ENCODE results near the gene BAHCC1.

Gene BAHCC1

GRCh38 chr17:81367171-81367570 lies 28.1 kb upstream of the BAHCC1 start:
- Histone ChIP-seq H3K9me3 (ENCODE audit: control insufficient read depth in 5 of 5, low read length in 5 of 5) (no peaks in the 10 kb centered on the region), H3K9ac (ENCODE audit: low read length in 5 of 5) (no peak overlapping the region), H3K27me3 (ENCODE audit: control insufficient read depth in 5 of 5, insufficient read depth in 4 of 5, low read length in 5 of 5) (peaks cover 4 to 23% (median 12%) of the 10 kb centered on the region in 5 donors), H3K4me1 (ENCODE audit: control insufficient read depth in 5 of 5, insufficient read depth in 5 of 5, low read length in 5 of 5) (peaks cover under 1 to 29% (median 19%) of the 10 kb centered on the region in 5 donors), H3K27ac (ENCODE audit: low read depth, low read length) (no peak overlapping the region), H3K36me3 (ENCODE audit: control insufficient read depth in 5 of 5, insufficient read depth in 5 of 5, low read length in 5 of 5) (no peaks in the 10 kb centered on the region), H3K4me3 (ENCODE audit: low read depth in 1 of 5, low read length in 5 of 5) (no peak overlapping the region)

GRCh38 chr17:81368161-81369022 lies 26.9 kb upstream of the BAHCC1 start:
- H3K27me3 ChIP-seq (ENCODE audit: control insufficient read depth in 5 of 5, insufficient read depth in 4 of 5, low read length in 5 of 5), result peaks cover 4 to 23% (median 12%) of the 10 kb centered on the region in 5 donors

GRCh38 chr17:81370294-81370693 lies 25.0 kb upstream of the BAHCC1 start:
- Histone ChIP-seq H3K9me3 (ENCODE audit: control insufficient read depth in 5 of 5, low read length in 5 of 5) (no peaks in the 10 kb centered on the region), H3K27me3 (ENCODE audit: control insufficient read depth in 5 of 5, insufficient read depth in 4 of 5, low read length in 5 of 5) (peaks cover 0 to 14% (median 7%) of the 10 kb centered on the region in 5 donors), H3K4me3 (ENCODE audit: low read depth in 1 of 5, low read length in 5 of 5) (no peak overlapping the region), H3K36me3 (ENCODE audit: control insufficient read depth in 5 of 5, insufficient read depth in 5 of 5, low read length in 5 of 5) (no peaks in the 10 kb centered on the region), H3K4me1 (ENCODE audit: control insufficient read depth in 5 of 5, insufficient read depth in 5 of 5, low read length in 5 of 5) (peaks cover 3 to 31% (median 22%) of the 10 kb centered on the region in 5 donors), H3K27ac (ENCODE audit: low read depth, low read length) (no peak overlapping the region), H3K9ac (ENCODE audit: low read length in 5 of 5) (no peak overlapping the region)

More at GRCh38 chr17:81368161-81369022, 26.9 kb upstream of the BAHCC1 start:
- Histone ChIP-seq H3K4me1 (ENCODE audit: control insufficient read depth in 5 of 5, insufficient read depth in 5 of 5, low read length in 5 of 5) (peaks cover 3 to 32% (median 28%) of the 10 kb centered on the region in 5 donors), H3K36me3 (ENCODE audit: control insufficient read depth in 5 of 5, insufficient read depth in 5 of 5, low read length in 5 of 5) (no peaks in the 10 kb centered on the region), H3K27ac (ENCODE audit: low read depth, low read length) (no peak overlapping the region), H3K4me3 (ENCODE audit: low read depth in 1 of 5, low read length in 5 of 5) (no peak overlapping the region), H3K9ac (ENCODE audit: low read length in 5 of 5) (no peak overlapping the region), H3K9me3 (ENCODE audit: control insufficient read depth in 5 of 5, low read length in 5 of 5) (no peaks in the 10 kb centered on the region)

GRCh38 chr17:81371910-81372760 lies 23.1 kb upstream of the BAHCC1 start:
- no peaks in the 10 kb centered on the region for H3K9me3 ChIP-seq (ENCODE audit: control insufficient read depth in 5 of 5, low read length in 5 of 5)
- H3K36me3 ChIP-seq (ENCODE audit: control insufficient read depth in 5 of 5, insufficient read depth in 5 of 5, low read length in 5 of 5), result no peaks in the 10 kb centered on the region
- H3K27ac ChIP-seq (ENCODE audit: low read depth, low read length), result no peak overlapping the region
- H3K4me3 ChIP-seq (ENCODE audit: low read depth in 1 of 5, low read length in 5 of 5), result peak overlapping the region in 3 of 5 donors; percentile 2 to 18 (median 9)
- peak overlapping the region in 3 of 5 donors; percentile 14 to 51 (median 17) for H3K9ac ChIP-seq (ENCODE audit: low read length in 5 of 5)
- H3K4me1 ChIP-seq (ENCODE audit: control insufficient read depth in 5 of 5, insufficient read depth in 5 of 5, low read length in 5 of 5), result peaks cover 3 to 20% (median 13%) of the 10 kb centered on the region in 5 donors
- H3K27me3 ChIP-seq (ENCODE audit: control insufficient read depth in 5 of 5, insufficient read depth in 4 of 5, low read length in 5 of 5), result peaks cover 0 to 5% (median 2%) of the 10 kb centered on the region in 5 donors

GRCh38 chr17:81373536-81374160 lies 21.6 kb upstream of the BAHCC1 start:
- no peak overlapping the region for H3K27ac ChIP-seq (ENCODE audit: low read depth, low read length)
- no peak overlapping the region for H3K4me3 ChIP-seq (ENCODE audit: low read depth in 1 of 5, low read length in 5 of 5)

GRCh38 chr17:81374890-81375289 lies 20.4 kb upstream of the BAHCC1 start:
- no peak overlapping the region for H3K4me3 ChIP-seq (ENCODE audit: low read depth in 1 of 5, low read length in 5 of 5)
- no peaks in the 10 kb centered on the region for H3K36me3 ChIP-seq (ENCODE audit: control insufficient read depth in 5 of 5, insufficient read depth in 5 of 5, low read length in 5 of 5)
- no peak overlapping the region for H3K27ac ChIP-seq (ENCODE audit: low read depth, low read length)
- no peak overlapping the region for H3K9ac ChIP-seq (ENCODE audit: low read length in 5 of 5)
- H3K27me3 ChIP-seq (ENCODE audit: control insufficient read depth in 5 of 5, insufficient read depth in 4 of 5, low read length in 5 of 5), result peaks cover 0 to 4% (median 0%) of the 10 kb centered on the region in 5 donors
- H3K9me3 ChIP-seq (ENCODE audit: control insufficient read depth in 5 of 5, low read length in 5 of 5), result no peaks in the 10 kb centered on the region
- H3K4me1 ChIP-seq (ENCODE audit: control insufficient read depth in 5 of 5, insufficient read depth in 5 of 5, low read length in 5 of 5), result peaks cover 3 to 20% (median 13%) of the 10 kb centered on the region in 5 donors

More at GRCh38 chr17:81373536-81374160, 21.6 kb upstream of the BAHCC1 start:
- Histone ChIP-seq H3K36me3 (ENCODE audit: control insufficient read depth in 5 of 5, insufficient read depth in 5 of 5, low read length in 5 of 5) (no peaks in the 10 kb centered on the region), H3K9me3 (ENCODE audit: control insufficient read depth in 5 of 5, low read length in 5 of 5) (no peaks in the 10 kb centered on the region), H3K27me3 (ENCODE audit: control insufficient read depth in 5 of 5, insufficient read depth in 4 of 5, low read length in 5 of 5) (peaks cover 0 to 2% (median 0%) of the 10 kb centered on the region in 5 donors), H3K4me1 (ENCODE audit: control insufficient read depth in 5 of 5, insufficient read depth in 5 of 5, low read length in 5 of 5) (peaks cover 3 to 20% (median 13%) of the 10 kb centered on the region in 5 donors), H3K9ac (ENCODE audit: low read length in 5 of 5) (no peak overlapping the region)

GRCh38 chr17:81376946-81377714 lies 18.1 kb upstream of the BAHCC1 start:
- no peaks in the 10 kb centered on the region for H3K9me3 ChIP-seq (ENCODE audit: control insufficient read depth in 5 of 5, low read length in 5 of 5)
- H3K27ac ChIP-seq (ENCODE audit: low read depth, low read length), result no peak overlapping the region
- H3K4me3 ChIP-seq (ENCODE audit: low read depth in 1 of 5, low read length in 5 of 5), result no peak overlapping the region
- H3K36me3 ChIP-seq (ENCODE audit: control insufficient read depth in 5 of 5, insufficient read depth in 5 of 5, low read length in 5 of 5), result no peaks in the 10 kb centered on the region
- peaks cover 0 to 7% (median 0%) of the 10 kb centered on the region in 5 donors for H3K27me3 ChIP-seq (ENCODE audit: control insufficient read depth in 5 of 5, insufficient read depth in 4 of 5, low read length in 5 of 5)
- peaks cover 3 to 15% (median 9%) of the 10 kb centered on the region in 5 donors for H3K4me1 ChIP-seq (ENCODE audit: control insufficient read depth in 5 of 5, insufficient read depth in 5 of 5, low read length in 5 of 5)
- H3K9ac ChIP-seq (ENCODE audit: low read length in 5 of 5), result no peak overlapping the region

GRCh38 chr17:81378941-81379511 lies 16.2 kb upstream of the BAHCC1 start:
- Histone ChIP-seq H3K27ac (ENCODE audit: low read depth, low read length) (no peak overlapping the region), H3K9ac (ENCODE audit: low read length in 5 of 5) (no peak overlapping the region), H3K27me3 (ENCODE audit: control insufficient read depth in 5 of 5, insufficient read depth in 4 of 5, low read length in 5 of 5) (peaks cover 0 to 12% (median 0%) of the 10 kb centered on the region in 5 donors), H3K4me3 (ENCODE audit: low read depth in 1 of 5, low read length in 5 of 5) (no peak overlapping the region), H3K36me3 (ENCODE audit: control insufficient read depth in 5 of 5, insufficient read depth in 5 of 5, low read length in 5 of 5) (no peaks in the 10 kb centered on the region), H3K9me3 (ENCODE audit: control insufficient read depth in 5 of 5, low read length in 5 of 5) (no peaks in the 10 kb centered on the region), H3K4me1 (ENCODE audit: control insufficient read depth in 5 of 5, insufficient read depth in 5 of 5, low read length in 5 of 5) (no peaks in the 10 kb centered on the region)

GRCh38 chr17:81379523-81379942 lies 15.7 kb upstream of the BAHCC1 start:
- no peak overlapping the region for H3K4me3 ChIP-seq (ENCODE audit: low read depth in 1 of 5, low read length in 5 of 5)
- H3K4me1 ChIP-seq (ENCODE audit: control insufficient read depth in 5 of 5, insufficient read depth in 5 of 5, low read length in 5 of 5), result no peaks in the 10 kb centered on the region
- H3K9ac ChIP-seq (ENCODE audit: low read length in 5 of 5), result no peak overlapping the region
- peaks cover 0 to 12% (median 0%) of the 10 kb centered on the region in 5 donors for H3K27me3 ChIP-seq (ENCODE audit: control insufficient read depth in 5 of 5, insufficient read depth in 4 of 5, low read length in 5 of 5)
- H3K36me3 ChIP-seq (ENCODE audit: control insufficient read depth in 5 of 5, insufficient read depth in 5 of 5, low read length in 5 of 5), result no peaks in the 10 kb centered on the region
- no peaks in the 10 kb centered on the region for H3K9me3 ChIP-seq (ENCODE audit: control insufficient read depth in 5 of 5, low read length in 5 of 5)
- H3K27ac ChIP-seq (ENCODE audit: low read depth, low read length), result no peak overlapping the region

Measured in subcutaneous abdominal adipose tissue (tissue), 5 donors.